HepG2 (cell line): ENCODE data around the gene BICRAL. TPM values are rescaled to one million over a fixed set of nuclear protein-coding genes. Genes with fewer than 3 reads are reported as not detected.

ENCODE experiments used
- ETV5 ChIP-seq: IDR thresholded peaks from 2 replicates; pipeline ENCODE4 v1.6.1; 2018; ENCODE audit warnings: missing biosample characterization, missing genetic modification reagents, inconsistent platforms, borderline replicate concordance
- HMGXB4 ChIP-seq, 2 experiments: sonication (generic) in 1 of 2; formaldehyde crosslinking in 1 of 2; IDR thresholded peaks; 2 replicates each; pipeline versions ENCODE4 v1.4.0 to v1.6.1; 2018 to 2020; ENCODE audit warnings: missing genetic modification reagents in 2 of 2, borderline replicate concordance in 1 of 2, low read depth in 1 of 2, mild to moderate bottlenecking in 1 of 2, missing biosample characterization in 1 of 2
- HOXA7 ChIP-seq: sonication (generic); formaldehyde crosslinking; IDR thresholded peaks from 2 replicates; pipeline ENCODE4 v1.8.1; 2022; ENCODE audit warnings: mild to moderate bottlenecking, missing genetic modification reagents, moderate library complexity
- ISL2 ChIP-seq: sonication (generic); formaldehyde crosslinking; IDR thresholded peaks from 2 replicates; pipeline ENCODE4 v1.5.0; 2020; ENCODE audit warnings: missing genetic modification reagents
- KDM4B ChIP-seq: sonication (generic); formaldehyde crosslinking; IDR thresholded peaks from 2 replicates; pipeline ENCODE4 v1.4.0; 2020; ENCODE audit warnings: missing genetic modification reagents
- KIAA2018 ChIP-seq: sonication (generic); formaldehyde crosslinking; IDR thresholded peaks from 2 replicates; pipeline ENCODE4 v1.5.0; 2020; ENCODE audit warnings: mild to moderate bottlenecking, missing genetic modification reagents, borderline replicate concordance
- MTF1 ChIP-seq: sonication (generic); formaldehyde crosslinking; IDR thresholded peaks from 2 replicates; pipeline ENCODE4 v1.5.0; 2020; ENCODE audit warnings: missing genetic modification reagents
- NFE2 ChIP-seq: sonication (generic); formaldehyde crosslinking; IDR thresholded peaks from 2 replicates; pipeline ENCODE4 v1.4.0; 2020; ENCODE audit warnings: missing genetic modification reagents
- POGZ ChIP-seq: sonication (generic); formaldehyde crosslinking; IDR thresholded peaks from 2 replicates; pipeline ENCODE4 v1.4.0; 2020; ENCODE audit warnings: mild to moderate bottlenecking, missing genetic modification reagents
- PRMT3 ChIP-seq: sonication (generic); formaldehyde crosslinking; IDR thresholded peaks from 2 replicates; pipeline ENCODE4 v1.8.1; 2022; ENCODE audit warnings: low read depth, mild to moderate bottlenecking, moderate library complexity, missing genetic modification reagents, borderline replicate concordance
- SRY ChIP-seq: sonication (generic); formaldehyde crosslinking; IDR thresholded peaks from 2 replicates; pipeline ENCODE4 v1.8.0; 2022; ENCODE audit warnings: mild to moderate bottlenecking, missing genetic modification reagents
- ZHX1 ChIP-seq: sonication (generic); formaldehyde crosslinking; IDR thresholded peaks from 2 replicates; pipeline ENCODE4 v1.8.1; 2022; ENCODE audit warnings: low read depth, mild to moderate bottlenecking, missing genetic modification reagents
- ZNF460 ChIP-seq: sonication (generic); formaldehyde crosslinking; IDR thresholded peaks from 2 replicates; pipeline ENCODE4 v1.5.1; 2020; ENCODE audit warnings: missing genetic modification reagents, mild to moderate bottlenecking, borderline replicate concordance
- ZNF7 ChIP-seq: IDR thresholded peaks from 2 replicates; pipeline ENCODE4 v1.6.1; 2016; ENCODE audit warnings: missing biosample characterization, missing genetic modification reagents
- ZSCAN21 ChIP-seq: sonication (generic); formaldehyde crosslinking; IDR thresholded peaks from 2 replicates; pipeline ENCODE4 v1.8.0; 2022; ENCODE audit warnings: mild to moderate bottlenecking, missing genetic modification reagents, moderate library complexity, borderline replicate concordance
- polyA plus RNA-seq, 8 experiments: library from polyadenylated mRNA; depleted of rRNA in 3 of 8; stranded (reverse) in 7 of 8; unstranded in 1 of 8; fragments of >200 nt; fragmentation: Illumina TruSeq in 4 of 8; extraction: Trizol in 4 of 8; gene quantifications; 2 replicates each; pipeline versions ENCODE4 v1.2.1 to v1.2.3, GENCODE V29; 2011 to 2016; ENCODE audit warnings: low read depth in 4 of 8, missing spikeins in 1 of 8, mixed read lengths in 1 of 8; ENCODE audit not compliant: insufficient read depth in 1 of 8
- total RNA-seq, 5 experiments: library from RNA; depleted of rRNA; stranded (reverse); fragments of >200 nt; fragmentation: Illumina TruSeq; extraction: Trizol; gene quantifications; 2 replicates each; pipeline ENCODE4 v1.2.3, GENCODE V29; 2016; ENCODE audit warnings: low read depth in 1 of 5

The BICRAL gene
- total and polyA plus RNA-seq, 2 of the 13 experiments (the other 11 are each of a cell fraction or from before 2014, with no cell fraction given), result 5.0 to 13.5 TPM

GRCh38 chr6:42745640-42746462, 36.0 kb upstream of the BICRAL start, which contains the start of gene TBCC (continued):
- TF ChIP-seq ZHX1 (CRISPR knock-in tag) (no peak), HMGXB4 (CRISPR knock-in tag; IDR thresholded peaks at IDR 0.05; ENCODE audit: borderline replicate concordance in 1 of 2, low read depth in 1 of 2) (peak; percentile 74 to 81; a peak in 3 of 4 replicates), ZNF7 (CRISPR knock-in tag) (no peak), NFE2 (CRISPR knock-in tag) (no peak), KDM4B (CRISPR knock-in tag) (peak; percentile 28; the same call in 1 of the 2 replicates), MTF1 (CRISPR knock-in tag) (0 out of 2 replicates have a peak, but pooled peaks have one; percentile 43), ETV5 (peak; percentile 75), ISL2 (CRISPR knock-in tag) (peak; percentile 61), HOXA7 (CRISPR knock-in tag) (no peak), SRY (CRISPR knock-in tag) (peak; percentile 78; the same call in 1 of the 2 replicates), KIAA2018 (no peak), ZNF460 (no peak), POGZ (CRISPR knock-in tag) (peak; percentile 56), PRMT3 (no peak), ZSCAN21 (0 out of 2 replicates have a peak, but pooled peaks have one; percentile 40)
